ENCODE data around the gene DYNC2I2.

- TF ChIP-seq POLR2A (IDR thresholded peaks at IDR 0.05) (no peak), EP300 (IDR thresholded peaks at IDR 0.05; ENCODE audit: low read depth) (no peak)
Observed at GRCh38 chr9:128669786-128670185, 13.1 kb upstream of the DYNC2I2 start.
